HG02981 (cell line): Measurements from ENCODE around the gene RYR1.
"Not testable (repeated sequence)": the region's sequence is repeated elsewhere in the genome, so short reads cannot be mapped to it uniquely, and the experiment has no call there.

Experiments
- ATAC-seq: cut with Tn5 transposase; IDR thresholded peaks from one replicate; pipeline ENCODE4 v1.9.1; 2021; ENCODE audit warnings: mild to moderate bottlenecking, moderate library complexity; ENCODE audit not compliant: unreplicated experiment

The RYR1 gene

GRCh38 chr19:38399537-38399936 lies 34.0 kb upstream of the RYR1 start:
- no peak for ATAC-seq

GRCh38 chr19:38400361-38400760 lies 33.1 kb upstream of the RYR1 start:
- ATAC-seq, result no peak

DNA sequence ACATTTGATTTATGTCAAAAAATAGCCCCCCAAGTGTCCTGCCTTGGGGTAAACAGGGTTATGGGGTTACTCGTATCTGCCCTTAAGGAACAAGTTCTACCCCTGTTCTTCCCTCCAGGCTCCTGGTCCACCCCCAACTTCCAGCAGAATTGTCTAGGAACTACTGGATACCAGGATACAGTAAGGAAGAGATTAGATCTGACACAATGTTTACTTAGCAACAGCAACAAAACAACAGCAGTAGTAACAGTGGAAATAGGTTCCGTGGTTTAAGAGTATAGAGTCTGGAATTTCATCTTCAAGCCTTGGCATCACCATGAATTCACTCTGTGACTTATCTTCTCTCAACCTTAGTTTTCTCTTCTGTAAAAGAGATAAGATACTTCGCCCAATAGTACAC lies 32.3 kb upstream of the RYR1 start:
- no peak for ATAC-seq

GRCh38 chr19:38402623-38402966 lies 30.9 kb upstream of the RYR1 start:
- ATAC-seq, result no peak

DNA sequence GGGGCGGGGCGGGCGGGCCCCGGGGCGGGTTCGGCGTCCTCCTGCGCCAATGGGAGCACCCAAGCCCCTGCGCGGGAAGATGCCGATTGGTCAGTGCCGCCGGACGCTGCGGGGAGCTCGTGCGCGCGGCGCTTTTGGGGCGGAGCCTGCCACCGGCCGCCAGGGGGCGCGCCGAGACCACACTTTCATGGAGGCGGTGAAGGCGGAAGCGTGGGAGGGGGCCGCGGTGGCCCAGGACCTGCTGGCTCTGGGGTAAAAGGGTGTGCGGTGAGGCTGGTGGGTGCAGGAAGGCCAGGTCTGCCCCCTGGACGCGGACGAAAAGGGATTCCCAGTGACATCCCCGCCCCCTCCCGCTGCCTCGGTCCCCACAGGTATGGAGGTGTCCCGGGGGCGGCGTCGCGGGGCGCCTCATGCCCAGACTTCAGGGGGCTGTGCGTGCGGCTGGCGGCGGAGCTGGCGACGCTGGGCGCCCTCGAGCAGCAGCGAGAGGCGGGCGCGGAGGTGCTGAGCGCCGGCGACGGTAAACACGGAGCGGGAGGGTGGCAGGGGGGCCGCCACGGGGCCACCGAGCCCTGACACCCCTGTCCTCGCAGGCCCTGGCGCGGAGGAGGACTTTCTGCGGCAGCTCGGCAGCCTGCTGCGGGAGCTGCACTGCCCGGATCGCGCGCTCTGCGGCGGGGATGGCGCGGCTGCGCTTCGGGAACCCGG lies 30.4 kb upstream of the RYR1 start, which contains the start of gene FAM98C:
TSS of gene FAM98C (plus strand) at position 127 of the 708 bp plus-strand sequence. CDS start at position 188, 61 bp downstream.
- ATAC-seq, result peak; percentile 85

DNA sequence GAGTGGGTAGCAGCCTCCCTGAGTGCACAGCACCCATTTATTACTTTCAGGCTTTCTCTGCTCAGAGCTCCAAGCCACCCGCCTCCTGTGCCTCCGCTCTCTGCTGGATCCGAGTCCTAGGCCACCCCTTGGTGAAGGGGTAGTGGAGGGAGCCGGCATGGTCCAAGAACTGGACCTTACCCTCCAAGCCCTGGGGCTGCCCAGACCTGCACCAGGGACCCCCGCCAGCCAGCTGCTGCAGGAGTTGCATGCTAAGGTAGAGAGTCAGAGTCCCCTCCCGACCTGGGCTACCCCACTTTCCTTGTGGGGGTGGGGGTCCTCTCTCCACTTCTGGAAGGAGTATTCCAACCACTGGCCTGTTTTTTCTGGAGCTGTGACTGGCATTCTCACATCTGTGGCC lies 28.6 kb upstream of the RYR1 start:
- ATAC-seq, result no peak

GRCh38 chr19:38405276-38405675 lies 28.2 kb upstream of the RYR1 start:
- ATAC-seq, result no peak

DNA sequence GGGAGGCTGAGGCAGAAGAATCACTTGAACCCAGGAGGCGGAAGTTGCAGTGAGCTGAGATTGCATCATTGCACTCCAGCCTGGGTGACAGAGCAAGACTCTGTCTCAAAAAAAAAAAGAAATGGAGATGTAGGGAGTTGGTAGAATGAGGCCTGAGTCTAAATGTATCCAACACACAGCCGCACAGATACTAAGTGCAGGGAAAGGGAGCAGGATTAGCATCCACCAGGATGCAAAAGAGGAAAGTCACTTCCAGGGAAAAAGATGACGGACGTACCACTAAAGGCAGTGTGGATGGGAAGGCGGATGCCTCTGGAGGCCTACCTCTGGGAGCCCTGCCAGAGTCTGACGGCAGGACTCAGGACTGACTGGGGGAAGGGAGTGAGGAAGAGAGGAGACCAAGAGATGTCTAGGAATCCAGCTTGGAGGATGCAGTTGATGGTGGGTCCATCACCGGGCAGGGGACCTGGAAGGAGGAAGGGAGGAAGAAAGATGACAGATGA lies 23.8 kb upstream of the RYR1 start:
- ATAC-seq, result no peak

GRCh38 chr19:38410407-38410806 lies 23.1 kb upstream of the RYR1 start:
- not testable (repeated sequence) for ATAC-seq

- no peak for ATAC-seq
Observed at GRCh38 chr19:38411041-38411712, 22.3 kb upstream of the RYR1 start.

GRCh38 chr19:38411898-38412297 lies 21.6 kb upstream of the RYR1 start:
- ATAC-seq, result not testable (repeated sequence)

DNA sequence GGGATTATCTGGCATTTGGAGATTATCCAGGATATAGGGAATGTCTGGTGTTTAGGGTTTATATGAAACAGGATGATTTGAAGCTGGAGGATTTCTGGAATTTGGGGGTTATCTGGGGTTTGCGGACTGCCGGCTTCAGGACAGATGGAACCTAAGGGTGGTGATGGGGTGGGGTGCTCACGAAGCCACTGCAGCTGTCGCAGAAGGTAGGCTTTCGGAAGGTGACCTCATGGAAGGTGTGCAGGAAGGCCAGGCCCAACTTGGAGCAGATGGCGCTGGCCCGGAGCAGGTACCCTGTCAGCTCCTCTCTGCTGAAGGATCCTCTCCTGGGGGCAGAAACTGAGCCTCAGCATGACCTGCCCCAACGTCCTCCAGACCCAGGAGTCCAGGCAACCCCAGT lies 21.0 kb upstream of the RYR1 start:
- ATAC-seq, result no peak

- no peak for ATAC-seq
Observed at GRCh38 chr19:38412961-38413360, 20.5 kb upstream of the RYR1 start.

- ATAC-seq, result no peak
Observed at GRCh38 chr19:38413416-38413815, 20.1 kb upstream of the RYR1 start.

GRCh38 chr19:38417146-38417543 lies 16.3 kb upstream of the RYR1 start:
- no peak for ATAC-seq

DNA sequence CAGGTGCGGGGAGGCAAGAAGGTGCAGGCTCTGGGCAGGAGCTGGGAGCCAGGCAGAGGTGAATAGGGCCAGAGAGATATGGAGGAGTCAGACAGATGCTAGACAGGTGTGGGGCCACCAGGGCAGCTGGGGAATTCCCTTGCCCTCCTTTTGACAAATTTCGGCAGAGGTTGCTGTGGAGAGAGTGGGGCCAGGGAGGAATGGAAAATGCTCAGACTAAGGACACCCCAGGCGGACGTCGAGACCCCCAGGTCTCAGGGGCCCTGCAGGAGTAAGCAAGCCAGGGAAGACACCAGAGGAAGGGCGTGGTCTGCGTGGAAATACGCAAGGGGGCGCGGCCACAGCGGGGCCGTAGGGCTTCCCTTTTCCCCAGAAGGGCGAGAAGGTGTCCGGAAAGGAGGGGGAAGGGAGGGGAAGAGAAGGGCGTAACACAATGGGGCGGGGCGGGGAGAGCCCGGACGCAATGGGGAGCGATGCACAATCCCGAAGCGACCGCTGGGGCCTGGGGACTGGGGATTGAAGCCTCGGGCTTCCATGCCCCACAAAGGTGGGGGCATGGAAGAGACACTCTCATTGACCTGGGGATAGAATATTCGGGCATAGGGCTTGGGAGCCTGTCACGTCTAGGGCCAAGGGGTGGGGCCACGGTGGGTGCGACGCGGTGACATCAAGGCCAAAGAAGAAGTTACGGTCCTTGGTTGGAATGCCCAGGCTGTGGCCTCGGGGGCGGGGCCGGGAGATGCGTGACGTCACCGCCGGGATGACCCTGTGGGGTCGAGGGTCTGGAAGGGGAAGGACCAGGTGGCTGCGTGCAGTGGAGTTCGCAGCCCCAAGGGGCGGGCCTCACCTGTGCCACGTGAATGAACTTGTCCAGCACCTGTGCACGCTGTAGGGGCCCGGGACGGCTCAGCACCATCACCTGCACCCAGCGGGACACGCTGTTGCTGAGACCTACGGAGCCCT lies 15.7 kb upstream of the RYR1 start:
- ATAC-seq, result no peak

DNA sequence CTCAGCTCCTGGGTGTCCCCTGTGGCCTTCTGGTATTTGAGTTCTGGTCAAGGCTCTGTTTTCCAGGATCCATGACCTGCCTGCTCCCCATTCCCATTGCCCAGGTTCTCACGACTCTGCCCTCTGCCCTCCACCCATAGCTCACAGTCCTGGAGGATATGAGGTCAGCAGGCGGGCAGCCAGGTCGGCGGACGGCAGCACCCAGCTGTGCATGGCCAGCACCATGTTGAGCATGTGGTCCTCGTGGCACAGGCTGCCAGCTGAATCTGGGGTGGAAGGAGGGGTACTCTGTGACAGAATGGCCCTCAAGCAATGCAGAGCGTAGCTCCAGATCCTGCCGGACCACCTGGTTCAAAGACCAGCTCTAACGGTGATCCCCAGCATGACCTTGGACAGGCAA lies 12.6 kb upstream of the RYR1 start:
- ATAC-seq, result no peak

DNA sequence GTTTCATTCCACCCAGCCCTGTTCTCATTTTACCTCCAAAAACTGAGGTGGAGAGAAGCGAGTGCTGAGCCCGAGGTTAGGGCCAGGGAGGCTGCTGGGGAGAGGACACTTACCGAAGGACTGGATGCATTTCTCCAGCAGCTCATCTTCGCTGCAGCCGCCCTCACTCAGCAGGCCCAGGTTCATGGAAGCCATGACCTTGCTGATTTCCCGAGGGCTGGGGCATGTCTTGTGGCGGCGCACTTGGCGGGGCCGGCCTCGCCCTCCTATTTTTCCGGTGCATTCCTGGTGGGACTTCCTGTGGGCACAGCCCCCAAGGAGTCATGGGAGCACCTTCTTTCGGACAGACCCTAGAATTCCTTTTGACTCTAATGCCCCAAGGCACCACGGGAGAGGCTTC lies 11.6 kb upstream of the RYR1 start:
- ATAC-seq, result no peak

DNA sequence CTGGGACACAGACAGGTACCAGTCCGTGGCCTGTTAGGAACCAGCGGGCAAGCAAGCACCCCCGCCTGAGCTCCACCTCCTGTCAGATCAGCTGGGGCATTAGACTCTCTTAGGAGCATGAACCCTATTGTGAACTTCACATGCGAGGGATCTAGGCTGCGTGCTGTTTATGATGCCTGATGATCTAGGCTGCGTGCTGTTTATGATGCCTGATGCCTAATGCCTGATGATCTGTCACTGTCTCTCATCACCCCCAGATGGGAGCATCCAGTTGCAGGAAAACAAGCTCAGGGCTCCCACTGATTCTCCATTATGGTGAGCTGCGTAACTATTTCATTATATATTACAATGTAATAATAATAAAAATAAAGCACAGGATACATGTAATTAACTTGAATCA lies 11.1 kb upstream of the RYR1 start:
- ATAC-seq, result no peak

DNA sequence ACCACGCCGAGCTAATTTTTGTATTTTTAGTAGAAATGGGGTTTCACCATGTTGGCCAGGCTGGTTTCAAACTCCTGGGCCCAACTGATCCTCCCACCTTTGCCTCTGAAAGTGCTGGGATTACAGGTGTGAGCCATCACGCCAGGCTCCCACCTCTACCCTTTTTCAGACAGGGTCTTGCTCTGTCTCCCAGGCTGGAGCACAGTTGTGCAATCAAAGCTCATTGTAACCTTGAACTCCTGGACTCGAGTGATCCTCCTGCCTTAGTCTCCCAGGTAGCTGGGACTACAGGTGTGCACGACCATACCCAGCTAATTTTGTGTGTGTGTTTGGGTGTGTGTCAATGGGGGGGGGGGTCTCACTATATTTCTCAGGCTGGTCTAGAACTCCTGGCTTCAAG lies 9.2 kb upstream of the RYR1 start:
- ATAC-seq, result no peak

DNA sequence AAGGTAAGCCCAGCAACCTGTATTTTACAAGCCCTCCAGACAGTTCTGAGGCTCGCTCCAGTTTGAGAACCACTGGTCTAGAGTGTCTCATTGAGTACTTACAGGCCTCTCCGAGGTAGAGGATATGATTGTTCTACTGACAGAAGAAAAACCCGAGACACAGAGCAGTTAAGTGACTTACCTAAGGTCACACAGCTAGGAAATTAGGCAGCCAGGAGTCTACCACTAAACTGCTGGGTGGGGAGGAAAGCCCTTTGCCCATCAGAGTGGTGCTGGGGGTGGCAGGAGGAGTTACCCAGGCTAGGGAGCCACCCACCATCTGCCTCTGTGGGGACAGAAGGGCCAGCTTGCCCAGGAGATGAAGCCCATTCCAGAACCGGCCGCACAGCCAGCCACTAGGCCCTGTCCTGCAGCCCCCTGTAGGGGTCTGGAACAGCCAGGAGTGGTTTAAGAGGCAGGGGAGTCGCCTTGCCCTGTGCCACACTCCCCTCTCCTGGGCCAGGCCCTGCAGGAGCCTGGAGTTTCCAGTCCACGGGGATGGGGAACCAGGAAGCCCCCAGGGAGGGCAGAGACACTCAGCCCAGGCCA lies 8.2 kb upstream of the RYR1 start:
- ATAC-seq, result no peak
